Sigmoid colon (tissue), 7 donors: ENCODE results near the gene TNNT2. TPM values are rescaled to one million over a fixed set of nuclear protein-coding genes. Genes with fewer than 3 reads are reported as not detected.

Experiments used
- DNase-seq: peaks from one replicate; pipeline ENCODE4 v3.0.0-alpha.2; 2019
- H3K27ac ChIP-seq, 4 donors: fragments of 200-600 bp; sonication (generic); one replicate each; pipeline ENCODE4 v1.5.1; 2016 to 2019; ENCODE audit warnings: mild to moderate bottlenecking in 1 of 4
- H3K27me3 ChIP-seq, 3 donors: fragments of 200-600 bp; sonication (generic); one replicate each; pipeline ENCODE4 v1.5.1; 2019; ENCODE audit warnings: mild to moderate bottlenecking in 1 of 3
- H3K36me3 ChIP-seq, 4 donors: fragments of 200-600 bp; sonication (generic); one replicate each; pipeline ENCODE4 v1.5.1; 2016 to 2019
- H3K4me1 ChIP-seq, 4 donors: fragments of 200-600 bp; sonication (generic); one replicate each; pipeline ENCODE4 v1.5.1; 2017 to 2019
- H3K4me3 ChIP-seq, 4 donors: fragments of 200-600 bp; sonication (generic); one replicate each; pipeline ENCODE4 v1.5.1; 2017 to 2019; ENCODE audit warnings: mild to moderate bottlenecking in 2 of 4, moderate library complexity in 1 of 4
- H3K9me3 ChIP-seq, 4 donors: fragments of 200-600 bp in 3 of 4; sonication (generic) in 3 of 4; one replicate each; pipeline versions ENCODE4 v1.5.1 to v1.6.1; 2013 to 2019
- CTCF ChIP-seq, 4 experiments: fragments of 450-650 bp in 3 of 4; fragments of 200-600 bp in 1 of 4; IDR thresholded peaks; one replicate each; pipeline ENCODE4 v1.5.1; 2016 to 2019; ENCODE audit warnings: antibody characterized with exemption in 4 of 4, mild to moderate bottlenecking in 3 of 4, moderate library complexity in 2 of 4
- EP300 ChIP-seq, 4 donors: sonication (generic); formaldehyde crosslinking; IDR thresholded peaks; one replicate each; pipeline ENCODE4 v1.6.1; 2017; ENCODE audit warnings: antibody characterized with exemption in 4 of 4
- POLR2A ChIP-seq, 2 donors: fragments of 450-650 bp; IDR thresholded peaks; one replicate each; pipeline ENCODE4 v1.6.1; 2016; ENCODE audit warnings: antibody characterized with exemption in 2 of 2, mild to moderate bottlenecking in 2 of 2, moderate library complexity in 2 of 2
- POLR2AphosphoS5 ChIP-seq, 4 donors: sonication (generic); formaldehyde crosslinking; IDR thresholded peaks; one replicate each; pipeline ENCODE4 v1.6.1; 2017; ENCODE audit warnings: antibody characterized with exemption in 4 of 4
- whole genome bisulfite sequencing, 2 donors: extraction: QIAGEN DNeasy Blood & Tissue Kit; methylation state at CpG; one replicate each; pipeline ENCODE4 v1.1.7; 2013; 5-methylcytosine and 5-hydroxymethylcytosine counted together
- intact Hi-C: fragments of 100-400 bp; cut with DNase I; formaldehyde crosslinking; loops from one replicate; pipeline ENCODE4 v1.15.1; 2023
- polyA plus RNA-seq, 3 donors: library from polyadenylated mRNA; stranded (reverse); fragments of 200-250 nt; gene quantifications; one replicate each; pipeline ENCODE4 v1.2.3, GENCODE V29; 2013
- total RNA-seq, 4 donors: library from RNA; depleted of rRNA; stranded (reverse); fragments of >200 nt; gene quantifications; one replicate each; pipeline ENCODE4 v1.1.0, GENCODE V29; 2016
- donor health status: healthy with polysubstance abuse.
- donor health status: Bipolar disorder and iron deficiency.
- donor health status: healthy.

TNNT2 gene
- total and polyA plus RNA-seq, 7 donors = 0.81 to 34.9 (median 3.9) TPM; not detected in 3

- intact Hi-C loops = no loop called here
- H3K36me3 ChIP-seq = no peaks in the 10 kb centered on the region
- 88 to 89% methylated on average over 4 of the region's 4 CpGs for WGBS, 2 donors
- no peak for DNase-seq
- no peak overlapping the region for H3K27ac ChIP-seq
- H3K4me3 ChIP-seq = no peak overlapping the region
- H3K4me1 ChIP-seq = peaks cover 0 to 7% (median 0%) of the 10 kb centered on the region in 4 donors
- TF ChIP-seq EP300 (IDR thresholded peaks at IDR 0.05) (no peak), POLR2AphosphoS5 (IDR thresholded peaks at IDR 0.05) (no peak), POLR2A (IDR thresholded peaks at IDR 0.05) (no peak), CTCF (IDR thresholded peaks at IDR 0.05) (no peak)
- H3K9me3 ChIP-seq = no peaks in the 10 kb centered on the region
- H3K27me3 ChIP-seq = no peaks in the 10 kb centered on the region
Observed at GRCh38 chr1:201419256-201419655, 41.8 kb upstream of the TNNT2 start.

GRCh38 chr1:201418461-201418860, 41.0 kb upstream of the TNNT2 start:
- H3K4me1 ChIP-seq = peaks cover 0 to 7% (median 0%) of the 10 kb centered on the region in 4 donors
- TF ChIP-seq CTCF (IDR thresholded peaks at IDR 0.05) (no peak), POLR2A (IDR thresholded peaks at IDR 0.05) (no peak), EP300 (IDR thresholded peaks at IDR 0.05) (no peak), POLR2AphosphoS5 (IDR thresholded peaks at IDR 0.05) (no peak)
- intact Hi-C loops = no loop called here
- WGBS, 2 donors = 90 to 91% methylated on average over 3 of the region's 3 CpGs
- H3K27ac ChIP-seq = no peak overlapping the region
- H3K4me3 ChIP-seq = no peak overlapping the region
- no peak for DNase-seq
- no peaks in the 10 kb centered on the region for H3K27me3 ChIP-seq
- no peaks in the 10 kb centered on the region for H3K36me3 ChIP-seq
- H3K9me3 ChIP-seq = no peaks in the 10 kb centered on the region

- intact Hi-C loops = no loop called here
- DNase-seq = no peak
Observed at GRCh38 chr1:201414051-201414738, 36.7 kb upstream of the TNNT2 start.

GRCh38 chr1:201411292-201411691, 33.8 kb upstream of the TNNT2 start:
- Histone ChIP-seq H3K27me3 (no peaks in the 10 kb centered on the region), H3K4me3 (no peak overlapping the region), H3K36me3 (no peaks in the 10 kb centered on the region), H3K4me1 (no peaks in the 10 kb centered on the region), H3K27ac (no peak overlapping the region), H3K9me3 (no peaks in the 10 kb centered on the region)
- no peak for DNase-seq
- 96 to 98% methylated on average over 12 of the region's 12 CpGs for WGBS, 2 donors
- no peak for TF ChIP-seq EP300 (IDR thresholded peaks at IDR 0.05)
- no peak for TF ChIP-seq CTCF (IDR thresholded peaks at IDR 0.05)
- TF ChIP-seq POLR2AphosphoS5 (IDR thresholded peaks at IDR 0.05) = no peak
- no peak for TF ChIP-seq POLR2A (IDR thresholded peaks at IDR 0.05)
- intact Hi-C loops = no loop called here

More at GRCh38 chr1:201414051-201414738, 36.7 kb upstream of the TNNT2 start:
- 42 to 86% methylated on average over 15 of the region's 15 CpGs for WGBS, 2 donors
- Histone ChIP-seq H3K36me3 (no peaks in the 10 kb centered on the region), H3K4me3 (no peak overlapping the region), H3K4me1 (no peaks in the 10 kb centered on the region), H3K9me3 (no peaks in the 10 kb centered on the region), H3K27me3 (no peaks in the 10 kb centered on the region), H3K27ac (no peak overlapping the region)
- TF ChIP-seq POLR2AphosphoS5 (IDR thresholded peaks at IDR 0.05) (no peak), POLR2A (IDR thresholded peaks at IDR 0.05) (no peak), EP300 (IDR thresholded peaks at IDR 0.05) (no peak)

- TF ChIP-seq POLR2A (IDR thresholded peaks at IDR 0.05) = no peak
- TF ChIP-seq POLR2AphosphoS5 (IDR thresholded peaks at IDR 0.05) = no peak
- no peak for TF ChIP-seq EP300 (IDR thresholded peaks at IDR 0.05)
- TF ChIP-seq CTCF (IDR thresholded peaks at IDR 0.05) = no peak
- Histone ChIP-seq H3K4me1 (no peaks in the 10 kb centered on the region), H3K27ac (no peak overlapping the region), H3K4me3 (no peak overlapping the region), H3K9me3 (no peaks in the 10 kb centered on the region), H3K27me3 (no peaks in the 10 kb centered on the region), H3K36me3 (no peaks in the 10 kb centered on the region)
- DNase-seq = no peak
- 81 to 82% methylated on average over 8 of the region's 8 CpGs for WGBS, 2 donors
- intact Hi-C loops = no loop called here
Observed at GRCh38 chr1:201409440-201409839, 32.0 kb upstream of the TNNT2 start.
